HEK293T (cell line): ENCODE data around the gene SRP68.

Experiments used
- CTCF ChIA-PET: fragments of 350-600 bp; formaldehyde crosslinking; extraction: SDS; loops from one replicate; lab custom pipeline; 2021; ENCODE audit warnings: antibody characterized with exemption, inconsistent platforms; lab: Yijun Ruan, JAX
- POLR2A ChIA-PET: fragments of 350-600 bp; formaldehyde crosslinking; extraction: SDS; loops from one replicate; lab custom pipeline; 2020; ENCODE audit warnings: antibody characterized with exemption, inconsistent platforms; lab: Yijun Ruan, JAX
- DNase-seq: peaks from one replicate; pipeline ENCODE4 v3.0.0; 2012; ENCODE audit warnings: mixed read lengths; ENCODE audit errors: extremely low spot score
- ARNT ChIP-seq: fragments of 450-650 bp; IDR thresholded peaks from 2 replicates; pipeline ENCODE4 v1.6.1; 2017; ENCODE audit warnings: mild to moderate bottlenecking
- BHLHE40 ChIP-seq: fragments of 450-650 bp; IDR thresholded peaks from 2 replicates; pipeline ENCODE4 v1.6.1; 2016; ENCODE audit warnings: mild to moderate bottlenecking, moderate library complexity, borderline replicate concordance
- CTBP1 ChIP-seq: fragments of 450-650 bp; IDR thresholded peaks from 2 replicates; pipeline ENCODE4 v1.6.1; 2016; ENCODE audit warnings: borderline replicate concordance
- ELF4 ChIP-seq: fragments of 450-650 bp; IDR thresholded peaks from 2 replicates; pipeline ENCODE4 v1.6.1; 2017; ENCODE audit warnings: antibody characterized with exemption
- FOXA1 ChIP-seq: fragments of 450-650 bp; IDR thresholded peaks from 2 replicates; pipeline ENCODE4 v1.6.1; 2016; ENCODE audit warnings: mild to moderate bottlenecking
- FOXK2 ChIP-seq: fragments of 450-650 bp; IDR thresholded peaks from 2 replicates; pipeline ENCODE4 v1.6.1; 2016; ENCODE audit warnings: mild to moderate bottlenecking
- FOXM1 ChIP-seq: fragments of 450-650 bp; IDR thresholded peaks from 2 replicates; pipeline ENCODE4 v1.6.1; 2017; ENCODE audit warnings: mild to moderate bottlenecking, borderline replicate concordance
- HDGF ChIP-seq: fragments of 450-650 bp; IDR thresholded peaks from 2 replicates; pipeline ENCODE4 v1.6.1; 2017; ENCODE audit warnings: antibody characterized with exemption, borderline replicate concordance
- L3MBTL2 ChIP-seq: fragments of 450-650 bp; conservative IDR thresholded peaks from 2 replicates; pipeline ENCODE4 v1.6.1; 2016; ENCODE audit warnings: mild to moderate bottlenecking
- LEF1 ChIP-seq: fragments of 450-650 bp; IDR thresholded peaks from 2 replicates; pipeline ENCODE4 v1.6.1; 2017; ENCODE audit warnings: mild to moderate bottlenecking, borderline replicate concordance
- NFRKB ChIP-seq: fragments of 450-650 bp; IDR thresholded peaks from 2 replicates; pipeline ENCODE4 v1.6.1; 2016; ENCODE audit warnings: mild to moderate bottlenecking, moderate library complexity
- PKNOX1 ChIP-seq: fragments of 450-650 bp; IDR thresholded peaks from 2 replicates; pipeline ENCODE4 v1.6.1; 2016
- SP1 ChIP-seq: fragments of 450-650 bp; IDR thresholded peaks from 2 replicates; pipeline ENCODE4 v1.6.1; 2017
- SUZ12 ChIP-seq: fragments of 450-650 bp; IDR thresholded peaks from 2 replicates; pipeline ENCODE4 v1.6.1; 2016; ENCODE audit warnings: mild to moderate bottlenecking
- TARDBP ChIP-seq: fragments of 450-650 bp; IDR thresholded peaks from 2 replicates; pipeline ENCODE4 v1.6.1; 2016
- ZNF384 ChIP-seq: fragments of 450-650 bp; IDR thresholded peaks from 2 replicates; pipeline ENCODE4 v1.6.1; 2016

The SRP68 gene

GRCh38 chr17:76013377-76013932, 58.9 kb downstream of the SRP68 start:
- TF ChIP-seq CTBP1 (no peak), FOXM1 (no peak), SP1 (no peak)
- ChIA-PET POLR2A (interaction anchor here (1.0 to 1.9 kb wide), 2 partner anchors 91 to 108 kb away, joined by 4 to 6 read pairs; partner anchors contain the start of genes EXOC7 and MRPL38), CTCF (interaction anchor here (0.7 to 1.7 kb wide), 18 partner anchors 8 to 266 kb away, joined by 3 to 15 read pairs (median 5); partner anchors contain the start of genes CDK3 and EXOC7)
- no peak for DNase-seq

- DNase-seq, result no peak
- CTCF ChIA-PET, result interaction anchor here (0.6 to 4.2 kb wide), 4 partner anchors 11 to 170 kb away, joined by 3 to 22 read pairs (median 5); partner anchors contain the start of gene CDK3
- POLR2A ChIA-PET, result interaction anchor here (1.1 to 2.7 kb wide), 2 partner anchors 71 to 92 kb away, joined by 3 to 10 read pairs; partner anchors contain the start of gene EXOC7
- TF ChIP-seq TARDBP (no peak), ARNT (no peak), SUZ12 (no peak), NFRKB (no peak), PKNOX1 (no peak), L3MBTL2 (no peak), SP1 (no peak), LEF1 (no peak), BHLHE40 (no peak), FOXM1 (no peak), ELF4 (no peak)
Measured at GRCh38 chr17:76011951-76012350, 60.4 kb downstream of the SRP68 start.

- POLR2A ChIA-PET, result interaction anchor here (0.7 to 2.7 kb wide), 3 partner anchors 94 to 230 kb away, joined by 3 to 10 read pairs (median 6); partner anchors contain the start of genes EXOC7 and TRIM65
- DNase-seq, result no peak
- CTCF ChIA-PET, result interaction anchor here (0.8 to 4.2 kb wide), 3 partner anchors 9 to 25 kb away, joined by 3 to 22 read pairs (median 4); partner anchors contain the start of gene CDK3
- TF ChIP-seq FOXK2 (no peak), FOXM1 (no peak), ZNF384 (no peak), ARNT (no peak), FOXA1 (no peak), PKNOX1 (no peak), TARDBP (no peak), ELF4 (no peak), LEF1 (no peak), SP1 (no peak), BHLHE40 (no peak), L3MBTL2 (no peak), HDGF (no peak), CTBP1 (no peak), NFRKB (no peak), SUZ12 (no peak)
Measured at GRCh38 chr17:76009969-76010661, 62.2 kb downstream of the SRP68 start.

DNA sequence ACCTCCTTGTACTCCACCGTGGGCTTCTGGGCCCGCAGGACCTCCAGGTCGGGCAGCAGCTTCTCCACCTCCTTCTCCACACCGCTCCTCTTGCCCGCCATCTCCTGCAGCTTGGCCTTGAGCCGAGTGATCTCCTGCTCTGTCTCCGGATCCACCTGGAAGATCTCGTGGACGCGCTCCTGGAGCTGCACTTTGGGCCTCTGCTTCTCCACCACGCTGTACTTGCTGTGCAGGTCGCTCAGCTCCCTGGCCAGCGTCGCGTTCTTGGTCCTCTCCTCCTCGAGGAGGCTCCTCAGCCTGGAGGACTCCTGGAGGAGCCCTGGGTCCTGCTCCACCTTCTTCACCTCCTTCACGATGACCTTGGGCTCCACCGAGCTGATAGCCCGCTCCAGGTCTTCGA, 62.9 kb downstream of the SRP68 start:
- CTCF ChIA-PET, result interaction anchor here (0.8 to 4.2 kb wide), 3 partner anchors 8 to 25 kb away, joined by 3 to 22 read pairs (median 4); partner anchors contain the start of gene CDK3
- DNase-seq, result no peak
- TF ChIP-seq PKNOX1, result no peak
- POLR2A ChIA-PET, result interaction anchor here (0.9 to 2.7 kb wide), 2 partner anchors 95 to 113 kb away, joined by 6 to 10 read pairs; partner anchors contain the start of genes EXOC7 and TRIM65

- POLR2A ChIA-PET, result no interaction called here
- TF ChIP-seq FOXM1 (no peak), NFRKB (no peak), TARDBP (no peak), BHLHE40 (no peak), ARNT (no peak), FOXA1 (no peak), SUZ12 (no peak)
- CTCF ChIA-PET, result interaction anchor here (4.2 kb wide), 1 partner anchor 7 kb away, joined by 22 read pairs; the partner anchor contains the start of gene CDK3
- no peak for DNase-seq
Measured at GRCh38 chr17:76008630-76009425, 63.5 kb downstream of the SRP68 start.
